Right lobe of liver (tissue), 6 donors: ENCODE measurements around the gene UEVLD. TPM values are rescaled to one million over a fixed set of nuclear protein-coding genes. Genes with fewer than 3 reads are reported as not detected.
A peak's percentile ranks its signal among the peaks of the same experiment; 100 is the strongest.

ENCODE experiments used
- ATAC-seq, 4 donors: fragments of 200-7000 bp; cut with Tn5 transposase; one replicate each; pipeline ENCODE4 v1.9.1; 2020; ENCODE audit warnings: mild to moderate bottlenecking in 4 of 4, moderate library complexity in 4 of 4
- DNase-seq, 3 donors: peaks; one replicate each; pipeline ENCODE4 v3.0.0-alpha.2; 2020
- H3K27ac ChIP-seq, 3 donors: fragments of 200-600 bp; one replicate each; pipeline ENCODE4 v1.8.0; 2022
- H3K27me3 ChIP-seq, 2 donors: fragments of 200-600 bp; one replicate each; pipeline ENCODE4 v1.8.0; 2022
- H3K36me3 ChIP-seq, 4 donors: fragments of 200-600 bp; sonication (generic) in 1 of 4; one replicate each; pipeline versions ENCODE4 v1.5.1 to v1.8.0; 2017 to 2022; ENCODE audit warnings: control low read depth in 1 of 4
- H3K4me1 ChIP-seq, 4 donors: fragments of 200-600 bp; sonication (generic) in 1 of 4; one replicate each; pipeline versions ENCODE4 v1.5.1 to v1.8.0; 2017 to 2022; ENCODE audit warnings: control low read depth in 1 of 4
- H3K4me3 ChIP-seq, 3 donors: fragments of 200-600 bp; one replicate each; pipeline ENCODE4 v1.8.0; 2022
- H3K9me3 ChIP-seq, 4 donors: fragments of 200-600 bp; sonication (generic) in 1 of 4; one replicate each; pipeline versions ENCODE4 v1.5.1 to v1.8.0; 2017 to 2022; ENCODE audit warnings: control low read depth in 1 of 4
- CTCF ChIP-seq, 4 donors: fragments of 200-600 bp in 3 of 4; fragments of 450-650 bp in 1 of 4; IDR thresholded peaks; one replicate each; pipeline versions ENCODE4 v1.5.1 to v1.8.0; 2016 to 2022; ENCODE audit warnings: antibody characterized with exemption in 4 of 4, mild to moderate bottlenecking in 2 of 4
- POLR2A ChIP-seq: fragments of 450-650 bp; IDR thresholded peaks from one replicate; pipeline ENCODE4 v1.6.1; 2017; ENCODE audit warnings: antibody characterized with exemption, mild to moderate bottlenecking
- WGBS: methylation state at CpG from one replicate; pipeline ENCODE4 v1.1.6; 2018; ENCODE audit warnings: low coverage, low lambda C conversion rate; ENCODE audit not compliant: insufficient coverage; ENCODE audit errors: missing lambda C conversion rate; 5-methylcytosine and 5-hydroxymethylcytosine counted together
- intact Hi-C, 2 donors: fragments of 100-400 bp; cut with DNase I; formaldehyde crosslinking; loops; one replicate each; pipeline versions ENCODE4 v1.11.2 to v1.14.1; 2022
- total RNA-seq, 6 experiments: library from RNA; depleted of rRNA in 2 of 6; stranded (reverse); fragments of >200 nt in 2 of 6; fragmentation: NEBNext Ultra II Directional in 3 of 6; extraction: Animal tissue kit (Norgen Biotek cat#: 25700) in 3 of 6; gene quantifications; one replicate each; pipeline versions ENCODE4 v1.1.0 to v1.2.4, GENCODE V29; 2016 to 2023
- donor health status: DM: no; HTN: yes; CAD: no.
- donor health status: DM: no; HTN: no; CAD: no.
- donor health status: DM: no; HTN: no; CAD: no.
- donor health status: DM: no; HTN: yes; CAD: no.
- donor health status: DM: no; HTN: yes; CAD: no.

The UEVLD gene
- total RNA-seq, 6 experiments from 2014 or later: 9.5 to 18.1 (median 9.9) TPM

- H3K27ac ChIP-seq: no peak overlapping the region
- no peaks in the 10 kb centered on the region for H3K27me3 ChIP-seq
- peaks cover 0 to 42% (median 3%) of the 10 kb centered on the region in 4 donors for H3K36me3 ChIP-seq
- H3K9me3 ChIP-seq: no peaks in the 10 kb centered on the region
- intact Hi-C loops: no loop called here
- DNase-seq: no peak
- no peak overlapping the region for H3K4me3 ChIP-seq
- 96% methylated on average over 2 of the region's 2 CpGs for WGBS
- ATAC-seq: no peak
- TF ChIP-seq POLR2A (no peak), CTCF (IDR thresholded peaks at IDR 0.05) (no peak)
- no peaks in the 10 kb centered on the region for H3K4me1 ChIP-seq
Observed at GRCh38 chr11:18563090-18563730, 25.3 kb downstream of the UEVLD start.

GRCh38 chr11:18548001-18548400 lies 40.5 kb downstream of the UEVLD start:
- TF ChIP-seq POLR2A (no peak), CTCF (IDR thresholded peaks at IDR 0.05) (no peak)
- Histone ChIP-seq H3K36me3 (peaks cover 0 to 23% (median 10%) of the 10 kb centered on the region in 4 donors), H3K4me1 (no peaks in the 10 kb centered on the region), H3K9me3 (no peaks in the 10 kb centered on the region), H3K4me3 (no peak overlapping the region), H3K27ac (no peak overlapping the region), H3K27me3 (no peaks in the 10 kb centered on the region)
- DNase-seq (no peak), ATAC-seq (no peak)
- 70% methylated on average over 2 of the region's 2 CpGs for WGBS
- intact Hi-C loops: no loop called here

- no peak for DNase-seq
Observed at GRCh38 chr11:18540207-18541009, 48.1 kb downstream of the UEVLD start.

GRCh38 chr11:18536209-18536608 lies 52.3 kb downstream of the UEVLD start:
- no peaks in the 10 kb centered on the region for H3K9me3 ChIP-seq
- intact Hi-C loops: no loop called here
- H3K27ac ChIP-seq: no peak overlapping the region
- TF ChIP-seq POLR2A (no peak), CTCF (IDR thresholded peaks at IDR 0.05) (no peak)
- no peaks in the 10 kb centered on the region for H3K27me3 ChIP-seq
- DNase-seq (no peak), ATAC-seq (no peak)
- 88% methylated on average over 1 of the region's 1 CpG for WGBS
- peaks cover 0 to 6% (median 0%) of the 10 kb centered on the region in 4 donors for H3K36me3 ChIP-seq
- H3K4me3 ChIP-seq: no peak overlapping the region
- H3K4me1 ChIP-seq: no peaks in the 10 kb centered on the region

More at GRCh38 chr11:18540207-18541009, 48.1 kb downstream of the UEVLD start:
- TF ChIP-seq CTCF (IDR thresholded peaks at IDR 0.05): peak; percentile 46 to 55 (median 50)
- no peak for TF ChIP-seq POLR2A
- WGBS: 83% methylated on average over 1 of the region's 1 CpG
- Histone ChIP-seq H3K36me3 (peaks cover 0 to 16% (median 7%) of the 10 kb centered on the region in 4 donors), H3K27me3 (no peaks in the 10 kb centered on the region), H3K27ac (no peak overlapping the region), H3K4me1 (no peaks in the 10 kb centered on the region), H3K9me3 (no peaks in the 10 kb centered on the region), H3K4me3 (no peak overlapping the region)
- intact Hi-C loops: no loop called here
- ATAC-seq: peak; percentile 62 to 80 (median 66)
